ENCODE data around the gene TMEM14A. TPM values are rescaled to one million over a fixed set of nuclear protein-coding genes. Genes with fewer than 3 reads are reported as not detected.
"Not testable (repeated sequence)": the region's sequence is repeated elsewhere in the genome, so short reads cannot be mapped to it uniquely, and the experiment has no call there.

TMEM14A gene
- total RNA-seq, 1 donor from 2014 or later, result 12.6 TPM

- DNase-seq (ENCODE audit: low spot score), result not testable (repeated sequence)
These were observed 15.0 kb upstream of the TMEM14A start for GRCh38 chr6:52655941-52656340.

DNA sequence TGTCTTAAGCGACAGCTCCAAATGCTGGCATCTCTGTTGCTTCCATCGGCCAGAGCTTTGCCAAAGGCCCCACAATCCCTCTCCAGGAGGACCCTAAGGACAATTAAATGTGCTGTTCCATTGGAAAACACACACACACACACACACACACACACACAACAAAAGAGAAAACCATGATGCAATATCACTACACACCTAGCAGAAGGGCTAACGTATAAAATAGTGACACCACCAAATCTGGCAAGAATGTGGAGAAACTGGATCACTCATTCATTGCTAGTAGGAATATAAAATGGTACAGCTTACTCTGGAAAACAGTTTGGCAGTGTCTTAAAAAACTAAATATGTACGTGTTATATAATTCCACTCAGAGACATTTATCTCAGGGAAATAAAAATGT lies 13.0 kb upstream of the TMEM14A start:
- no peak for DNase-seq (ENCODE audit: low spot score)

DNA sequence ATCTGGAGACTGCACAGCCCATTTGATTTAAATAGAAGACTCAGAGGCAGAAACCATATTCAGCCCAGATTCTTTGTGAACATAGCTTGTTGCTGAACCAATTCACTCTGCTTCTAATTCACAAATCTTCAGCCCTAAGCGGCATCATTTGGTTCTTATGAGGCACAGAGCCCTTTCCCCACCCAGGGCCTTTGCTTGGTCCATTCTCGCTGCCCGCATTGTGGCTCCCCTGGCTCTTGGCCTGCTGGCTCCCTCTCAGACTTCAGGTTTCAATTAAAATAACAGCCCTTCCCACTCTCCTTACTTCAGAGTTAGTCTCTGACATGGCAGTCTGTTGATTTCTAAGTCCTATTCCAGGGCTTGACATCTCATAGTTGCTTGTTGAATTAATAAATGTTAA lies 9.4 kb upstream of the TMEM14A start:
- no peak for DNase-seq (ENCODE audit: low spot score)

DNA sequence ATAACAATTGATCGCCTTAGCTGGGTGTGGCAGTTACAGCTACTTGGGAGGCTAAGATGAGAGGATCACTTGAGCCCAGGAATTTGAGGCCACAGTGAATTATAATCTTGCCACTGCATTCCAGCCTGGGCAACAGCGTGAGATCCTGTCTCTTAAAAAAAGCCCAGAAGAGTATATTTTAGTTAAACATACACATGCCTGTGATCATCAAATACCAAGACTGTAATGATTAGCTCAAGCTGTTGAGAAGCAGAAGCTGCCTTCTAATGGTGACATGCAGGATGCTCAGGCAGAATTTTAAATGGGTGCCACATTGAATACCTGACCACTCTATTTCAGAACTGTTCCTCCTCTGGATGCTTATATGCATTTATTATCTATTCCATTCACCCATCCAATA lies 8.9 kb upstream of the TMEM14A start:
- no peak for DNase-seq (ENCODE audit: low spot score)

DNA sequence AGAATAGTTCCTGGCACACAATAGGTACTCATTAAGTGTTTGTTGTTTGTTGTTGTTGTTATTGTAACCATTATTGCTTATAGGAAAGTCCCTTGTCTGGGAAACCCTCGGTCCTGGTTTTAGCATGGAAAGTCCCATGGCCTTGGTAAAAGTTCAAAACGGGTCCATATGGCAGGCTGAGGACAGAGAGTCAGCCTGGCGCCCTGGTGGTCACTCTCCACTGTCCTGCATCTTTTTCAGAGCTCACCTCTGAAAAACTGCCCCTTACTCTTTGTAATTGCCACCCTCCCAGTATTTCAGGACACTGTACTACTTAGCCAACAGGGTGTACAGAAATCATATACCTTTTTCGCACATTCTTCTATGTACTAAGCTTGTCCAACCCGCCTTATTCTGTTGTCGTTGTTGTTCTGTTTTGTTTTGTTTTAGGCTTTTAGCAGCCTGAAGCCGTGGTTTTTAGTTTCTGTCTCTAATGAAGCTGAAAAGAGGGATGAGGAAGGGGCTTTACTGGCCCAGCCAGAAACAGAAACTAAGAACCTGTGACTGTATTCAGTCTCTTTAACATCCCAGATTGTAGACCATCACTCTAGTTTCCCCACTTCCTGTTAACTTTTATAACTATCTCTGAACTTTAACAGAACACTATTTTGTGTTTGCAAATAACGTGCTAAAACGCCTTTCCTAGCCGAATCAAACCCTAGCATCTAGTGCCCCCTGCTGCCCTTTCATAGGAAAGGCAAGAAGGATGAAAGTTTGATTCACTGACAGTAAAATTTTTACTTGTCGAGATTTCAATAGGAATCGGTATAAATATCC lies 7.6 kb upstream of the TMEM14A start:
- DNase-seq (ENCODE audit: low spot score), result no peak

DNA sequence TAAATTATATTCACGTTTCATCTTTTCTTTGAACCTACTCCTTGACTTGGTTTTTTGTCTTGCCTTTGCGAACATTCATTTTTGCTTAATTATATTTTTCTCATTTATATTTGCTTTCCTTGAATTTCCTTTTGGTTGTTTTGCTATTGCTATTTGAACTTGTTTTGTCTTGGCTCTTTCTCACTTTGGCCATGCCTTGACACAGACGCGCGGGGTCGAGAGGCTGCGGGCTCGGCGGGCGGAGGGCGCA lies 7.1 kb upstream of the TMEM14A start:
- no peak for DNase-seq (ENCODE audit: low spot score)

GRCh38 chr6:52664186-52664990 lies 6.5 kb upstream of the TMEM14A start:
- DNase-seq (ENCODE audit: low spot score), result peak; percentile 93

- no peak for DNase-seq (ENCODE audit: low spot score)
These were observed 5.8 kb upstream of the TMEM14A start for GRCh38 chr6:52664991-52665686.

GRCh38 chr6:52666071-52666470 lies 4.8 kb upstream of the TMEM14A start:
- no peak for DNase-seq (ENCODE audit: low spot score)

GRCh38 chr6:52666523-52666922 lies 4.4 kb upstream of the TMEM14A start:
- DNase-seq (ENCODE audit: low spot score), result no peak

DNA sequence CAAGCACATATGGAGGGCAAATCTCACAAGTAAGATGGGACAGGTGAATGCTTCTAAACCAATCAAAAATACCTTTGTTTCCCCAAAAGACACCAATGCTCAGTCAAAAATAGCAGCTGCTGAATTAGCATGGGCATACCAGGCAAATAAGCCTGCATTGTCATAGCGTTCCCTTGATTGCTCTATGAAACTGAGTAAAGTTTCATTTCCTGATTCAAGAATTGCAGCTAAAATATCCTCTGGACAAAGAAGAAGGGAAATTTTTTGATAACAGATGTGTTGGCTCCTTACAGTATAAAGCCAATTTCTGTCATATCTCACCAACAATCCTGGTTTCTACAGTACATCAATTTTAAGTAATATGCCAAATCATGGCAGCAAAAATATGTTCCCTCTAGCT lies 3.3 kb upstream of the TMEM14A start:
- no peak for DNase-seq (ENCODE audit: low spot score)

DNA sequence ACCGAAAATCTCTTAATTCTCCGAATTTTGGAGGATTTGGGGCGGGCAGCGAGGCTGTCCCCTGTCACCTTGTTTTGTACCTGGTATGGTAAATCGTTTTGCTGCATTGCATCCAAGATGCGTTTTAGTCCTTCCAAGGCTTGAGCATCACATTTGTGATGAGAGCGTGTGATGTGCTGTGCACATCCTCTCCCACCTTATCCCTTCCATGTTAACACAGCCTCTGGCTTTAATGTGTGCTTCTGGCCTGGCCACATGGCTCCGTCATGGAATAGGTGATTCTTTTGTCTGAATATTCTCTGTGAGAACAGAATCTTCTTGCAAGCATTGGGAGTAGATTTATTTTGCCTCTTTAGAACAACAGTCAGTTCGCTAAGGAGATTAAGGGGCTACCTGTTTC lies 763 bp downstream of the TMEM14A start:
- DNase-seq (ENCODE audit: low spot score), result no peak

GRCh38 chr6:52672412-52673025 lies 1.6 kb downstream of the TMEM14A start:
- DNase-seq (ENCODE audit: low spot score), result no peak

- DNase-seq (ENCODE audit: low spot score), result no peak
These were observed 3.8 kb downstream of the TMEM14A start for GRCh38 chr6:52674666-52675065.

- DNase-seq (ENCODE audit: low spot score), result no peak
These were observed 4.5 kb downstream of the TMEM14A start for GRCh38 chr6:52675372-52675771.

DNA sequence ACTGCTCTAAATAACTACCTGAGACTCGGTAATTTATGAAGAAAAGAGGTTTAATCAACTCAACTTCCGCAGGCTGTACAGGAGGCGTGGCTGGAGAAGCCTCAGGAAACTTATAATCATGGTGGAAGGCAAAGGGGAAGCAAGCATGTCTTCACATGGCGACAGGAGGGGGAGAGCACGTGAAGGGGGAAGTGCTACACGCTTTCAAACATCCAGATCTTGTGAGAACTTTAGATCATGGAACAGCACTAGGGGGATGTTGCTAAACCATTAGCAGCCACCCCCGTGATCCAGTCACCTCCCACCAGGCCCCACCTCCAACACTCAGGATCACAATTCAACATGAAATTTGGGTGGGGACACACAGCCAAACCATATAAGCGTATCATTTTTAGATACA lies 5.7 kb downstream of the TMEM14A start:
- DNase-seq (ENCODE audit: low spot score), result not testable (repeated sequence)

DNA sequence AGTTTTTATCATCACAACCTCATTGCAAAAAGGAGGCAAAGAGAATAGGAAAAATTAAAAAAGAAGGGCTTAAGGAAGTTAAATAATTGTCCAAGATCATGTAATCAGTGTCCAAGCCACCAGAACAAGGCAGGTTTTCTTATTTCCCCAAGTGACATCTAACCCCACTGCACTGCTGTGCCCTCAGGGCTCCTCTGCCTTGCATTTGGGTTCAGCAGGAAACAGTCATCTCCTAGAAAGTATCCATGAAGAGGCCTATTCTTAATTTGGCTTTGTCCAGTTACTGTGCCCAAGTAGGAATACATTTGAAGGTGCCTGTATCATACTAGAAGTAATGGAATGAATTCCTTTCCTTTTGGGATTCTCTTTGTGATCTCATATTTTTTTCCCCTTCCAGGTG lies 10.5 kb downstream of the TMEM14A start:
- no peak for DNase-seq (ENCODE audit: low spot score)

GRCh38 chr6:52686878-52687699 lies 16.2 kb downstream of the TMEM14A start:
- DNase-seq (ENCODE audit: low spot score), result no peak

- DNase-seq (ENCODE audit: low spot score), result no peak
These were observed 18.9 kb downstream of the TMEM14A start for GRCh38 chr6:52689857-52690256.

DNA sequence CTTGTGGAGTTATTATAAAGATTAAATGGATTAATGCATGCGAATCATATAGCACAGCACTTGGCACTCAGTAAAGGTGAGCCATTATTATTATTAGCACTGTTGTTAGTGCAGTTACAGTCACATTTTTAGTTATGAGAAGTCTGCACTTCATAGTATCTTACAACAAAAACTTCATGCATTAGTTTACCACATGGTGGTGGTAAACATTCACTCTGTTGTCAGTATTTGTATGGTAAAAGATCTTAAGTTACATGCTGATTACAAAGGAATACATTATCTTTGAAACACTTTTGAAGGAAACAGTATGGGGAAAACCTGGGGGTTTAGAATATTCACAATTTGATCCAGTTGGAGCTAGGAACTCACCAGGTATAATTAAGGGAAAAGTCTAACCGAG lies 20.8 kb downstream of the TMEM14A start:
- no peak for DNase-seq (ENCODE audit: low spot score)

DNA sequence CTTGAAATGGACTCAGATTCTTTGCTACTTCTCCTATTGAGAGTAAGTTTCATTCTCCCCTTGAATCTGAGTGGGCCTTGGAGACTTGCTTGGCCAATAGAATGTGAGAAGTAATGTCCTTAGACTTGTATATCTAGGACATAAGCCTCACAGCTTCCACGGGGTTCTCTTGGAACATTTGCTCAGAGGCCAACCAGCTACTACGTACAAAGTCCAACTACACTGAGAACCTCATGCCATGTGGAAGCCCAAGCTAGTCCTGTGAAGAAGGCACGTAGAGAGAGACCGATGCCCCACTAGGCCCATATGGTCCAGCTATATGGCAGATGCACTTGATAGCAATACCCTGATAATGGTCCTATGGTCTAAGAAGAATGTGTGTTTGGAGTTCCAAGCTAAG lies 22.9 kb downstream of the TMEM14A start:
- no peak for DNase-seq (ENCODE audit: low spot score)

Measured in mesenteric fat pad (tissue), 1 donor.